ENCODE data around the gene TNFRSF14.

GRCh38 chr1:2517966-2518365 lies 38.2 kb upstream of the TNFRSF14 start:
- TF ChIP-seq CTCF (conservative IDR thresholded peaks at IDR 0.05; ENCODE audit: low read depth in 2 of 2) = no peak
- TF ChIP-seq CREB1 (CRISPR knock-in tag; IDR thresholded peaks at IDR 0.05; ENCODE audit: low read depth) = no peak
- TF ChIP-seq ZNF331 (CRISPR knock-in tag; IDR thresholded peaks at IDR 0.05; ENCODE audit: low read depth) = no peak
- no peak for TF ChIP-seq EZH2 (IDR thresholded peaks at IDR 0.05; ENCODE audit: low read depth, unreplicated experiment)
- no peak for TF ChIP-seq POLR2AphosphoS5 (IDR thresholded peaks at IDR 0.05; ENCODE audit: low read depth)
- no peak for TF ChIP-seq JUNB (IDR thresholded peaks at IDR 0.05; ENCODE audit: unreplicated experiment)
